Keratinocyte (primary cell): ENCODE data around the gene XKR3. TPM values are rescaled to one million over a fixed set of nuclear protein-coding genes. Genes with fewer than 3 reads are reported as not detected.
"Not testable (repeated sequence)": the region's sequence is repeated elsewhere in the genome, so short reads cannot be mapped to it uniquely, and the experiment has no call there.

Source experiments
- DNase-seq: peaks from one replicate; pipeline ENCODE4 v3.0.0-alpha.2; 2011; ENCODE audit warnings: low read depth, missing footprints, low spot score
- FAIRE-seq: peaks from 2 replicates; lab custom pipeline; 2011; peaks lifted over from hg19 to GRCh38; lab: Jason Lieb, UNC
- H2AFZ ChIP-seq: 2 replicates; pipeline ENCODE4 v1.6.0; 2012; ENCODE audit warnings: low read length, control low read depth, inconsistent platforms; ENCODE audit not compliant: control insufficient read depth
- H3K27ac ChIP-seq: 2 replicates; pipeline ENCODE4 v1.5.1; 2011; ENCODE audit warnings: low read length; ENCODE audit not compliant: control insufficient read depth, insufficient read depth
- H3K27me3 ChIP-seq: 3 replicates; pipeline ENCODE4 v1.6.0; 2011; ENCODE audit warnings: low read length; ENCODE audit not compliant: control insufficient read depth, insufficient read depth; ENCODE audit errors: extremely low read depth
- H3K36me3 ChIP-seq, 2 experiments: 2 replicates in 1 of 2; 3 replicates in 1 of 2; pipeline ENCODE4 v1.5.1; 2011; ENCODE audit warnings: low read length in 2 of 2, mild to moderate bottlenecking in 1 of 2; ENCODE audit not compliant: control insufficient read depth in 2 of 2, insufficient read depth in 2 of 2; ENCODE audit errors: extremely low read depth in 1 of 2
- H3K4me1 ChIP-seq: 3 replicates; pipeline ENCODE4 v1.5.1; 2011; ENCODE audit warnings: low read length; ENCODE audit not compliant: control insufficient read depth, insufficient read depth; ENCODE audit errors: extremely low read depth
- H3K4me2 ChIP-seq: 3 replicates; pipeline ENCODE4 v1.6.0; 2011; ENCODE audit warnings: low read depth, low read length; ENCODE audit not compliant: control insufficient read depth, insufficient read depth; ENCODE audit errors: extremely low read depth
- H3K4me3 ChIP-seq, 3 experiments: fragments of 200-600 bp in 1 of 3; sonication (generic) in 1 of 3; 2 replicates in 2 of 3; 3 replicates in 1 of 3; pipeline ENCODE4 v1.5.1; 2011 to 2016; ENCODE audit warnings: low read length in 3 of 3, mild to moderate bottlenecking in 3 of 3, control low read depth in 2 of 3, inconsistent platforms in 1 of 3, low read depth in 1 of 3, mixed read lengths in 1 of 3, mixed run types in 1 of 3, moderate library complexity in 1 of 3; ENCODE audit not compliant: control insufficient read depth in 2 of 3, insufficient read depth in 2 of 3; ENCODE audit errors: extremely low read depth in 1 of 3
- H3K79me2 ChIP-seq: 2 replicates; pipeline ENCODE4 v1.6.0; 2012; ENCODE audit warnings: low read length; ENCODE audit not compliant: control insufficient read depth, insufficient read depth
- H3K9ac ChIP-seq: 3 replicates; pipeline ENCODE4 v1.6.0; 2011; ENCODE audit warnings: low read length; ENCODE audit not compliant: control insufficient read depth, insufficient read depth; ENCODE audit errors: extremely low read depth
- H3K9me1 ChIP-seq: 3 replicates; pipeline ENCODE4 v1.6.0; 2011; ENCODE audit warnings: low read length; ENCODE audit not compliant: control insufficient read depth, insufficient read depth; ENCODE audit errors: extremely low read depth
- H3K9me3 ChIP-seq: 2 replicates; pipeline ENCODE4 v1.5.1; 2012; ENCODE audit warnings: low read depth, low read length; ENCODE audit not compliant: control insufficient read depth
- H4K20me1 ChIP-seq: 3 replicates; pipeline ENCODE4 v1.6.0; 2011; ENCODE audit warnings: low read length; ENCODE audit not compliant: control insufficient read depth, insufficient read depth; ENCODE audit errors: extremely low read depth
- dilution Hi-C: fragments of 300-500 bp; cut with MboI; formaldehyde crosslinking; loops from one replicate; pipeline ENCODE4 v1.7.0; 2020; ENCODE audit warnings: low sequenced_read_pairs; ENCODE audit not compliant: extremely low pct_ligation_motif_present
- polyA plus RNA-seq, 5 experiments: library from polyadenylated mRNA; depleted of rRNA in 3 of 5; stranded (reverse) in 3 of 5; stranded (forward) in 1 of 5; unstranded in 1 of 5; fragments of >200 nt; gene quantifications; 1 replicate in 1 of 5; 2 replicates in 3 of 5; 3 replicates in 1 of 5; pipeline versions ENCODE4 v1.2.1 to v1.2.3, GENCODE V29; 2011 to 2012; ENCODE audit warnings: missing spikeins in 2 of 5, low read depth in 1 of 5, low replicate concordance in 1 of 5

Gene XKR3
- polyA plus RNA-seq, 1 donor (not counting 4 experiments of a cell fraction or from before 2014, with no cell fraction given), result not detected

- H3K9me1 ChIP-seq, H3K4me3 ChIP-seq, H3K9ac ChIP-seq, H3K27me3 ChIP-seq, H3K27ac ChIP-seq, H3K9me3 ChIP-seq, H4K20me1 ChIP-seq, H3K79me2 ChIP-seq, H2AFZ ChIP-seq, dilution Hi-C loops, DNase-seq, H3K36me3 ChIP-seq, H3K4me2 ChIP-seq, H3K4me1 ChIP-seq, FAIRE-seq: not testable (repeated sequence)
These were observed 63.0 kb downstream of the XKR3 start for GRCh38 chr22:16762224-16762623.

GRCh38 chr22:16760416-16760815 lies 64.8 kb downstream of the XKR3 start:
- H3K9ac ChIP-seq, H3K9me3 ChIP-seq, FAIRE-seq, H3K79me2 ChIP-seq, H4K20me1 ChIP-seq, H3K36me3 ChIP-seq, H3K4me2 ChIP-seq, H3K27me3 ChIP-seq, H3K4me3 ChIP-seq, dilution Hi-C loops, H2AFZ ChIP-seq, H3K27ac ChIP-seq, DNase-seq, H3K4me1 ChIP-seq, H3K9me1 ChIP-seq: not testable (repeated sequence)

GRCh38 chr22:16749282-16749681 lies 75.9 kb downstream of the XKR3 start:
- H3K4me1 ChIP-seq, H3K27me3 ChIP-seq, H3K4me2 ChIP-seq, H4K20me1 ChIP-seq, H3K4me3 ChIP-seq, H3K36me3 ChIP-seq, H3K79me2 ChIP-seq, H3K9me3 ChIP-seq, H3K9ac ChIP-seq, dilution Hi-C loops, FAIRE-seq, DNase-seq, H2AFZ ChIP-seq, H3K27ac ChIP-seq, H3K9me1 ChIP-seq: not testable (repeated sequence)

GRCh38 chr22:16748160-16748929 lies 76.9 kb downstream of the XKR3 start:
- DNase-seq, dilution Hi-C loops, H3K4me1 ChIP-seq, H2AFZ ChIP-seq, H3K27me3 ChIP-seq, H4K20me1 ChIP-seq, H3K79me2 ChIP-seq, H3K36me3 ChIP-seq, FAIRE-seq, H3K9ac ChIP-seq, H3K27ac ChIP-seq, H3K4me3 ChIP-seq, H3K4me2 ChIP-seq, H3K9me3 ChIP-seq, H3K9me1 ChIP-seq: not testable (repeated sequence)
